KG1 (cell line): ENCODE data around the gene PXN.
"Not testable (repeated sequence)": the region's sequence is repeated elsewhere in the genome, so short reads cannot be mapped to it uniquely, and the experiment has no call there.

ENCODE experiments used
- DNase-seq: peaks from one replicate; lab custom pipeline; 2025; lab: John Stamatoyannopoulos, UW

Gene PXN

GRCh38 chr12:120209851-120210250 lies 55.7 kb downstream of the PXN start:
- no peak for DNase-seq

GRCh38 chr12:120207227-120207626 lies 58.3 kb downstream of the PXN start:
- no peak for DNase-seq

DNA sequence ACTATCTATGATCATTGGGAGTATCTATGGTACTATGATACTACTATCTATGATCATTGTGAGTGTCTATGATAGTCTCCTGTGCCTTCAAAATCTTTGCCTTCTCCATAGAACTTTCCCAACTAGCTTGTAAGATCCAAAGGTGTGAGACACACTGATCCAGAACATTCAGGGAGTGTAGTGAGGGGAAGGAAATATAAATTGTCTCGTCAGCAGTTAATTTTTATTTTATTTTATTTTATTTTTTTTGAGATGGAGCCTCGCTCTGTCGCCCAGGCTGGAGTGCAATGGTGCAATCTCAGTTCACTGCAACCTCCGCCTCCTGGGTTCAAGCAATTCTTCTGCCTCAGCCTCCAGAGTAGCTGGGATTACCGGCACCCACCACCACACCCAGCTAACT lies 58.7 kb downstream of the PXN start:
- not testable (repeated sequence) for DNase-seq

DNA sequence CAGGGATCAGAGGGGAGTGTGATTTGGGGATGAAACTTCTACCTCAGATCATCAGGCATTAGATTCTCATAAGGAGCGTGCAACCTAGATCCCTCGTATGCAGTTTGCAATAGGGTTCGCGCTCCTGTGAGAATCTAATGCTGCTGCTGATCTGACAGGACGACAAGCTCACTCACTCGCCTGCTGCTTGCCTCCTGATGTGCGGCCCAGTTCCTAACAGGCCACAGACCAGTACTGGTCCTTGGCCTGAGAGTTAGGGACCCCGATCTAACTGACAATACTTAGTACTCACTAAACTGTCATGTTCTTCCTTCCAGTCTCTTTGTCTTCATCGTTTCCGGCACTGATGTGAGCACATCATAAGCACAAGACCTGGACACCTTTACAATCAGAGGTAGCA lies 59.3 kb downstream of the PXN start:
- DNase-seq, result no peak

GRCh38 chr12:120204171-120204570 lies 61.4 kb downstream of the PXN start:
- DNase-seq, result no peak

DNA sequence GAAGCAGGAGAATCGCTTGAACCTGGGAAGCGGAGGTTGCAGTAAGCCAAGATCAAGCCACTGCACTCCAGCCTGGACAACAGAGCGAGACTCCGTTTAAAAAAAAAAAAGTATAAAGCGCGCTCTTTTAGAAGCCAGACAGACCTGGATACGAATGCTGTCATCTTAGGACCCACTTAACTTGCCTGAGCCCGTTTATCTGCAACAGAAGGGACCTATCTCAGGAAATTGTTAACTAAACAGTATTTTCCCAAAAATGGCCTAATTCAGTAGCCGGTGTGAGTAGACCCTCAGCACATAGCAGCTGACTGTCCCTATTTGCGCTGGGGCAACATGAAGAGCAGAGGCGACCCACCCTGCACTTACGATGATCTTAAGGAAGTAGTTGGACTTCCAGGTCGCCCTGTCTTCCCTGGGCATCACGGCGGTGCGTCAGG lies 65.1 kb downstream of the PXN start:
- DNase-seq, result no peak

DNA sequence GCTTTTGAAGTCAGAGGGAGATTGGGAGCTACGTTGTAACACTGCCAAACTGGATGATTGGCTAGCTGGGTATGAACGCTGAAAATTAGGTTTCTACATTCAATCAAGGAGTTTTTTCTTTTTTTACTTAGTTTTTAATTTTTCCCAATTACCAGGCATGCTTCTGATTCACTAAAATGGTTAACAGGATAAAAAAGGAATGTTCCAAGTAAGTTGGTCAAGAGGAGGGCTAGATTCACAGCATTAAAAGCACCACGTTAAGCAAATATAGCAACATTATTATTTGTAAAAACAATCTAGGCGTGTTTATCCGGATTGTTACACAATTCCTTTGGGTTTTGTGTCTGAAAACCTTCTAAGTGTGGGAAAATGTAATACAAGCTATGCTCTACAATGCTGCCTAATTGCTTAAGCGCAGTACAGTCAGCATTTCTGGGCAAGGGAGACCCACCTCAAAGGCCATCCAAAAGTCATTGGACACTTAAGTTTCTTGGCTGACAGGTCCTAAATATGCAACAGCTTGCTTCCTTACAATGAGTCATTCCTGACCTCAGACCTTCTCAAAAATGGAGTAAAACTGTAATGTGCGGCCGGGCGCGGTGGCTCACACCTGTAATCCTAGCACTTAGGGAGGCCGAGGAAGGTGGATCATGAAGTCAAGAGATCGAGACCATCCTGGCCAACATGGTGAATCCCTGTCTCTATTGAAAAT lies 65.8 kb downstream of the PXN start:
- no peak for DNase-seq

DNA sequence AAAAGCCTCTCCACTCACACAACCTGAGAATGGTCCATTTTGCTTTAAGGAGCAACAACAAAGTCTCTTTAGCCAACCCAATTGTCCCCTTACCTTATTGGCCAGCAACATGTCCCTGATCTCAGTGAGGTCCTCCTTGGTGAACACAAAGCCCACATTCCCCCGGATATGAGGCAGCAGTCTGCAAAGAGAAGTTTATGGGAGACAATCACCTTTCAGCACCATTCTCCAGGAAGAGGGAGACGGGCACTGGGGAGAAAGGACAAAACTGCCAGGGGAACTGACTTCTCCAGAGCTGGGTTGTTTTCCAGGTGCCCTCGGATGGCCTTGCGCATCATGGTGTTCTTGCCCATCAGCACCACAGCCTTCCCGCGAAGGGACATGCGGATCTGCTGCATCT lies 66.5 kb downstream of the PXN start:
- no peak for DNase-seq

DNA sequence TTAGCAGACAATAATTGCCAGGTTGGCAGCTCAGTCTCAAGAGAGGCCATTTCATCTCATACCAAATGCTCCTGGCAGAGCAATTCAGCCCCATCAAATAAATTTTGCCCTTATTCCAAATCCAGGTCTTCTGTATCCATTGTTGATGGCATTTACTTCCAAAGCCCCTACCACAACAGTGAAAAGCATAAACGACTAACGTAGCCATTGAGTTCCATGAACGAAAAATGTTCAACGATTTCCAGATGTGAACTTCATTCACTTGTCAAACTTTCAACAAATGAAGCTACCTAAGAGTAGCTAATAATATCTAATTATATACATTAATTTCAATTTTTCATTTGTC lies 68.0 kb downstream of the PXN start:
- no peak for DNase-seq

DNA sequence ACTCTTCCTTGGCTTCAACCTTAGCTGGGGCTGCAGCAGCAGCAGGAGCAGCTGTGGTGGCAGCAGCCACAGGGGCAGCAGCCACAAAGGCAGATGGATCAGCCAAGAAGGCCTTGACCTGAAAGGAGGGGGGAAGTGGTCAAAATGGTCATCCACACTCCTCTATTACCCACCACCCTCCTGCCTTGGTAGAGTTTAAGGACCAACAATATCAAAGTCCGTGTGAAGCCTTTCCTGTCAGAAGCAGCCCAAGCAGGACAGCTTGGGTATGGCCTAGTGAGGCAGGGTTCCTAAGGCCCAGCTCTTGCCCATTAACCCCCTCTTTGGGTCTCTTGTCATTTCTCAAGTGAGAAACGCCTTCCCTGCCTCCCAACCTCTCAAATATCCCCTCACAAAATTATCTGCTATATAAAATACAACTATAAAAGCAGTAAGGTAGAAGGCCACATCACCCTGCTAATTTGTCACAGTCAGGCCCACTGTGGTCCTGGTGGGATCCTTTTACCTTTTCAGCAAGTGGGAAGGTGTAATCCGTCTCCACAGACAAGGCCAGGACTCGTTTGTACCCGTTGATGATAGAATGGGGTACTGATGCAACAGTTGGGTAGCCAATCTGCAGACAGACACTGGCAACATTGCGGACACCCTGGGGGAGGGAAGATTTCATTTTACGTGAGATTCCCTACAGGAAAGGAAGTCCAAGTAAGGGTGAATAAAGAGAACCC lies 68.6 kb downstream of the PXN start:
- not testable (repeated sequence) for DNase-seq

GRCh38 chr12:120196363-120196762 lies 69.2 kb downstream of the PXN start:
- DNase-seq, result no peak

- DNase-seq, result peak; percentile 61
Measured at GRCh38 chr12:120194534-120195395, 70.8 kb downstream of the PXN start, which contains the start of gene GCN1. Gene GCN1 (minus strand): TSS chr12:120194715. CDS start chr12:120194697, 18 bp downstream.

DNA sequence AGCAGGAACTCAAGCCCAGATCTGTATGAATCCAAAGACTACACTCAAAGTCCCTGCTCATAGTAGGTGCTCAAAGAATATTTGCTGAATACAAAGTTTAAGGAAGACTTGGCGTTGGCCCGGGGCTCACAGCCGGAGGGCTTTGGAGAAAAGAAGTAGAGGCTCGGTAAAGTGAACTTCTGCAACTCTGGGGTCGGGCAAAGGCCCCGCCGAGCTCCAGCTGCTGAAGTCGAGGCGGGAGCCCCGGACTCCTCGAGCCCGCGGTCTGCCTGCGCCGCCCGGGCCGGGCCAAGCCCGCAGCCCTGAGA lies 71.3 kb downstream of the PXN start:
- no peak for DNase-seq

- DNase-seq, result not testable (repeated sequence)
Measured at GRCh38 chr12:120193286-120193685, 72.2 kb downstream of the PXN start.

DNA sequence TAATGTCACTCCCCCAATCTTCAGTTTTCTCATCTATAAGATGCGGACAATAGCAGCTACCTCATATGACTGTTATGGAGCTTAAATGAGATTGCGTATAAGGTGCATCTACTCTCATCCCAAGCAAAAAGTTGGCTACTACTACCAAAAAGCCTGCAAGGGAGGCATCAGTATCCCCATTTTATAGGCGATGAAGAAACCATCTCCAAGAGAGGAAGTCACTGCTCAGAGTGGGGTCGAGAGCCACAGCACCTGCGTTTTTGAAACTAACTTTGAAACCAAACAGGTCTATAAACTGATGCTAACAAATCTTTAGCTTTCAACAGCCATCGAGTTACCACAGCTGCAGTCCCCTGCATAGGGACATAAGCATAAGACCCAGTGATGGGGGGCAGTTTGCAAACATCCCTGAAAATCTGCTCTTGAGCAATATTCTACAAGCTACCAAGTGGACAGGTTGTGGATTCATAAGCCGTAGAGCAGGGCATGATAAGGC lies 74.5 kb downstream of the PXN start:
- DNase-seq, result no peak

- DNase-seq, result no peak
Measured at GRCh38 chr12:120190386-120190785, 75.1 kb downstream of the PXN start.

DNA sequence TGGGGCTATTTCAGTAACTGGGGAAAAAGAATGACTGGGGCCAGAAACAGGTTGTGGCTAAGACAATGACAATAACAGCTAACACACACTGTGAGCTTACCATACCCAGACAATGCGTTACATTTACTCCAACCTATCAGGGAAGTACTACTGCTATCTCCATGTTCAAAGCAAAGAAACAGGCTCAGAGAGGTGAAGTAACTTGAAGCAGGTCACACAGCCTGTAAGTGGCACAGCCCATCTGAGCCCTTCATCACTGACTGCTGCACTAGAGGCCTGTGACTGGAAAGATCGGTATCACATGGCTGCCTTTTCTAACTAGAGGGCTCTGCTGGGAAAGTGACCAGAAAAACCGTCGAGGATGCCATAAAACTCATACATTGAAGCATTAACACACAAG lies 78.9 kb downstream of the PXN start:
- no peak for DNase-seq

- no peak for DNase-seq
Measured at GRCh38 chr12:120183211-120183631, 82.3 kb downstream of the PXN start.

DNA sequence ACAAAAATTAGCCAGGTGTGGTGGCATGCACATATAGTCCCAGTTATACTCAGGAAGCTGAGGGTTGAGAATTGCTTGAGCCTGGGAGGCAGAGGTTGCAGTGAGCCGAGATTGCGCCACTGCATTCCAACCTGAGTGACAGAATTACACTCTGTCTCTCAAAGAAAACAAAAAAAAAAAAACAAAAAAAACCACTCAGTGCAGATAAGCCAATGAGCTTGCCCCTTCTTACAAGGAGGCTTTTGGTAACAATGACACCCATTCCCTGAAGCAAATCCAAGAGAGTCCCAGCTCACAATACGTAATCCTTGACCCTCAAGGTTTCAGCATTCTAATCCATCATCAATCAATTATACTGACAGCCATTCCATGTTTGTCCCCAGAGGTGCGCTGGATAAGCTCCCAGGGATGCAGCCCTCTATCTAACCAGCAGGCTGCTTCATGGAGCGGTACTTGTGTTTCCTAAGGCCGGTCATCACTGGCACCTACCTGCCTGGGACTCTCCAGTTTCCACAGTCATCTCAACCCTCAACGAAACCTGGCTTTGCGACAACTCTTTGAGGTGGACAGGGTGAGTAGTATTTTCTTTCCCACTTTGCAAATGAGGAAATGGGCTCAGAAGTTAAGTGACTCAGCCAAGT lies 83.4 kb downstream of the PXN start:
- DNase-seq, result no peak

DNA sequence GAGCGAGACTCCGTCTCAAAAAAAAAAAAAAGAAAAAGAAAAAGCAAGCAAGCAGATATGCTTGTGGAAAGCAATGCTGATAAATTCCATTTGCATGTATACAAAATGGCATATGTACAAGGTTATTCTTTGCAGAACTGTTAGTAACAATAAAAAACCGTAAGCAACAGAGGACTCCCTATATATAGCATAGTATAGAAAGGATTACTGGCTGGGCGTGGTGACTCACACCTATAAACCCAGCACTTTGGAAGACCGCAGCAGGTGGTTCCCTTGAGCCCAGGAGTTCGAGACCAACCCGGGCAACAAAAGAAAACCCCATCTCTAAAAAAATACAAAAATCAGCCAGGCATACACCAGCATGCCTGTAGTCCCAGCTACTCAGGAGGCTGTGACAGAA lies 84.6 kb downstream of the PXN start:
- DNase-seq, result no peak

DNA sequence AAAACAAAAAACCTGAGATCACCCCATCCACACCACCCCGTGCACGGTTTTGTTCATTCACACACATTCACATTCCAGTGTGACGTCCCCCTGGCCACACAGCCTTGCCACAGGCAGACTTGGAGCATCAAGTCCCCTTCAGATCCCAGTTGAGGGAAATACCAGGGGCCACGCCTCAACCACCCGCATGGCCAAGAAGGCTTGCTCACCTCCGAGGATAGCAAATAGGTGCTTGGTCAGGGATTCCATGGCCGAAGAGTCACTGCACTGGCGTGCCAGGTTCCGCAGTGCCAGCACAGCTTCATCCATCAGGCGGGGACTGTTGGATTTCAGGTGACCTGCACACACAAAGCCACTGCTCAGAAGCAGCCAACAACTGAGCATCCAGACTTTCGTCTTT lies 90.0 kb downstream of the PXN start:
- DNase-seq, result no peak

GRCh38 chr12:120175062-120175461 lies 90.5 kb downstream of the PXN start:
- DNase-seq, result no peak
